Esophagus squamous epithelium (tissue), 5 donors: ENCODE measurements around the gene SEC24D. TPM values are rescaled to one million over a fixed set of nuclear protein-coding genes. Genes with fewer than 3 reads are reported as not detected.

Source experiments
- DNase-seq: peaks from one replicate; lab custom pipeline; 2025; lab: John Stamatoyannopoulos, UW
- H3K27ac ChIP-seq, 4 donors: fragments of 200-600 bp; sonication (generic); one replicate each; pipeline ENCODE4 v1.5.1; 2016 to 2019; ENCODE audit warnings: mild to moderate bottlenecking in 1 of 4
- H3K27me3 ChIP-seq, 4 donors: fragments of 200-600 bp; sonication (generic); 1 replicate in 3 of 4; 2 replicates in 1 of 4; pipeline versions ENCODE4 v1.5.1 to v1.6.0; 2017 to 2021; ENCODE audit warnings: antibody characterized with exemption in 1 of 4
- H3K36me3 ChIP-seq, 3 donors: fragments of 200-600 bp; sonication (generic); one replicate each; pipeline ENCODE4 v1.5.1; 2016 to 2019
- H3K4me1 ChIP-seq, 3 donors: fragments of 200-600 bp; sonication (generic); one replicate each; pipeline ENCODE4 v1.5.1; 2017 to 2019
- H3K4me3 ChIP-seq, 4 donors: fragments of 200-600 bp; sonication (generic); 1 replicate in 3 of 4; 2 replicates in 1 of 4; pipeline ENCODE4 v1.5.1; 2016 to 2019; ENCODE audit warnings: mild to moderate bottlenecking in 2 of 4, moderate library complexity in 1 of 4
- H3K9me3 ChIP-seq, 3 donors: fragments of 200-600 bp; sonication (generic); one replicate each; pipeline ENCODE4 v1.5.1; 2016 to 2019
- CTCF ChIP-seq, 6 experiments: fragments of 450-650 bp in 4 of 6; fragments of 200-600 bp in 2 of 6; sonication (generic) in 2 of 6; IDR thresholded peaks; one replicate each; pipeline ENCODE4 v1.5.1; 2016 to 2019; ENCODE audit warnings: antibody characterized with exemption in 6 of 6, mild to moderate bottlenecking in 4 of 6, moderate library complexity in 4 of 6
- POLR2A ChIP-seq, 4 donors: fragments of 450-650 bp; IDR thresholded peaks; one replicate each; pipeline ENCODE4 v1.6.1; 2017; ENCODE audit warnings: antibody characterized with exemption in 4 of 4, mild to moderate bottlenecking in 4 of 4, moderate library complexity in 3 of 4
- WGBS, 2 donors: methylation state at CpG; one replicate each; pipeline ENCODE4 v1.1.5; 2018; 5-methylcytosine and 5-hydroxymethylcytosine counted together
- intact Hi-C: fragments of 100-400 bp; cut with DNase I; formaldehyde crosslinking; loops from one replicate; pipeline ENCODE4 v1.15.0; 2022
- total RNA-seq, 4 donors: library from RNA; depleted of rRNA; stranded (reverse); fragments of >200 nt; gene quantifications; one replicate each; pipeline ENCODE4 v1.1.0, GENCODE V29; 2016
- donor health status: DM: yes; HTN: yes; CAD: no.

SEC24D gene
- total RNA-seq, 4 donors from 2014 or later, result 18.5 to 33.6 (median 21.6) TPM

- Histone ChIP-seq H3K4me1 (peaks cover 8 to 49% (median 11%) of the 10 kb centered on the region in 3 donors), H3K27ac (no peak overlapping the region), H3K27me3 (peaks cover 0 to 20% (median 0%) of the 10 kb centered on the region in 4 donors), H3K9me3 (no peaks in the 10 kb centered on the region), H3K4me3 (no peak overlapping the region), H3K36me3 (peaks cover 0 to 31% (median 0%) of the 10 kb centered on the region in 3 donors)
- no peak for DNase-seq
- no peak for TF ChIP-seq POLR2A (IDR thresholded peaks at IDR 0.05)
- TF ChIP-seq CTCF (IDR thresholded peaks at IDR 0.05), result no peak
- WGBS, 2 donors, result 77 to 89% methylated on average over 5 of the region's 5 CpGs
- intact Hi-C loops, result no loop called here
These were observed 14.2 kb downstream of the SEC24D start for GRCh38 chr4:118821590-118822293.

- intact Hi-C loops, result no loop called here
- TF ChIP-seq CTCF (IDR thresholded peaks at IDR 0.05), result no peak
- TF ChIP-seq POLR2A (IDR thresholded peaks at IDR 0.05), result no peak
- Histone ChIP-seq H3K36me3 (peaks cover 9 to 45% (median 16%) of the 10 kb centered on the region in 3 donors), H3K4me3 (no peak overlapping the region), H3K9me3 (no peaks in the 10 kb centered on the region), H3K27ac (no peak overlapping the region), H3K27me3 (peaks cover 0 to 5% (median 0%) of the 10 kb centered on the region in 4 donors), H3K4me1 (peaks cover 0 to 8% (median 0%) of the 10 kb centered on the region in 3 donors)
- DNase-seq, result no peak
- WGBS, 2 donors, result 94 to 96% methylated on average over 4 of the region's 4 CpGs
These were observed 18.6 kb downstream of the SEC24D start for GRCh38 chr4:118817178-118817930.

GRCh38 chr4:118816538-118817177 lies 19.3 kb downstream of the SEC24D start:
- Histone ChIP-seq H3K4me3 (no peak overlapping the region), H3K36me3 (peaks cover 9 to 47% (median 17%) of the 10 kb centered on the region in 3 donors), H3K9me3 (no peaks in the 10 kb centered on the region), H3K27me3 (no peaks in the 10 kb centered on the region), H3K4me1 (peaks cover 0 to 2% (median 0%) of the 10 kb centered on the region in 3 donors), H3K27ac (no peak overlapping the region)
- TF ChIP-seq CTCF (IDR thresholded peaks at IDR 0.05) (no peak), POLR2A (IDR thresholded peaks at IDR 0.05) (no peak)
- 35 to 61% methylated on average over 1 of the region's 1 CpG for WGBS, 2 donors
- intact Hi-C loops, result no loop called here
- DNase-seq, result no peak

- peaks cover 9 to 65% (median 17%) of the 10 kb centered on the region in 3 donors for H3K36me3 ChIP-seq
- H3K27ac ChIP-seq, result no peak overlapping the region
- H3K4me1 ChIP-seq, result peaks cover 0 to 4% (median 0%) of the 10 kb centered on the region in 3 donors
- TF ChIP-seq POLR2A (IDR thresholded peaks at IDR 0.05), result no peak
- no peak for TF ChIP-seq CTCF (IDR thresholded peaks at IDR 0.05)
- H3K9me3 ChIP-seq, result no peaks in the 10 kb centered on the region
- H3K4me3 ChIP-seq, result no peak overlapping the region
- WGBS, 2 donors, result 90 to 94% methylated on average over 3 of the region's 3 CpGs
- intact Hi-C loops, result no loop called here
- DNase-seq, result no peak
- no peaks in the 10 kb centered on the region for H3K27me3 ChIP-seq
These were observed 21.0 kb downstream of the SEC24D start for GRCh38 chr4:118814891-118815290.
